HG03095 (cell line): ENCODE measurements around the gene SUN3.
"Not testable (repeated sequence)": the region's sequence is repeated elsewhere in the genome, so short reads cannot be mapped to it uniquely, and the experiment has no call there.

Experiments used
- ATAC-seq: cut with Tn5 transposase; IDR thresholded peaks from one replicate; pipeline ENCODE4 v1.9.1; 2021; ENCODE audit warnings: moderate library complexity; ENCODE audit not compliant: unreplicated experiment

SUN3 gene

GRCh38 chr7:48031111-48031510, 2.2 kb upstream of the SUN3 start:
- no peak for ATAC-seq

- ATAC-seq, result no peak
Observed at GRCh38 chr7:48025624-48026023, 3.3 kb downstream of the SUN3 start.

- ATAC-seq, result no peak
Observed at GRCh38 chr7:48017674-48018073, 11.2 kb downstream of the SUN3 start.

GRCh38 chr7:48016641-48017040, 12.3 kb downstream of the SUN3 start:
- no peak for ATAC-seq

- ATAC-seq, result no peak
Observed at GRCh38 chr7:48011951-48012350, 17.0 kb downstream of the SUN3 start.

- ATAC-seq, result no peak
Observed at GRCh38 chr7:48011323-48011722, 17.6 kb downstream of the SUN3 start.

GRCh38 chr7:48009954-48010353, 19.0 kb downstream of the SUN3 start:
- no peak for ATAC-seq

- ATAC-seq, result no peak
Observed at GRCh38 chr7:48009257-48009656, 19.6 kb downstream of the SUN3 start.

- no peak for ATAC-seq
Observed at GRCh38 chr7:48006866-48007265, 22.0 kb downstream of the SUN3 start.

GRCh38 chr7:48004638-48005037, 24.3 kb downstream of the SUN3 start:
- peak; percentile 76 for ATAC-seq

- ATAC-seq, result no peak
Observed at GRCh38 chr7:48004032-48004431, 24.9 kb downstream of the SUN3 start.

GRCh38 chr7:48000164-48000563, 28.7 kb downstream of the SUN3 start:
- not testable (repeated sequence) for ATAC-seq

GRCh38 chr7:47999413-47999812, 29.5 kb downstream of the SUN3 start:
- no peak for ATAC-seq

- ATAC-seq, result no peak
Observed at GRCh38 chr7:47992446-47992845, 36.5 kb downstream of the SUN3 start.

GRCh38 chr7:47991741-47992311, 37.1 kb downstream of the SUN3 start:
- ATAC-seq, result peak; percentile 99

- no peak for ATAC-seq
Observed at GRCh38 chr7:47991270-47991669, 37.6 kb downstream of the SUN3 start.

- no peak for ATAC-seq
Observed at GRCh38 chr7:47990592-47990991, 38.3 kb downstream of the SUN3 start.

GRCh38 chr7:47989607-47990400, 39.1 kb downstream of the SUN3 start:
- not testable (repeated sequence) for ATAC-seq

- no peak for ATAC-seq
Observed at GRCh38 chr7:47988496-47989386, 40.2 kb downstream of the SUN3 start.

GRCh38 chr7:47982610-47983009, 46.3 kb downstream of the SUN3 start:
- ATAC-seq, result no peak

GRCh38 chr7:47980648-47981047, 48.3 kb downstream of the SUN3 start:
- not testable (repeated sequence) for ATAC-seq

- no peak for ATAC-seq
Observed at GRCh38 chr7:47979832-47980181, 49.1 kb downstream of the SUN3 start.
